ENCODE data around the gene PPP1R27. TPM values are rescaled to one million over a fixed set of nuclear protein-coding genes. Genes with fewer than 3 reads are reported as not detected.

PPP1R27 gene
- total and polyA plus RNA-seq, 12 donors = 0.11 to 3.1 (median 0.69) TPM; not detected in 6

GRCh38 chr17:81854974-81855774 lies 20.3 kb upstream of the PPP1R27 start:
- 55 to 65% (median 58%) methylated on average over 14 to 29 of the region's 29 CpGs for WGBS, 4 donors
- Histone ChIP-seq H3K27me3 (no peaks in the 10 kb centered on the region), H3K4me1 (replicated peaks in 1 of 2) (peaks cover 16 to 46% of the 10 kb centered on the region in 2 donors), H3K36me3 (replicated peaks in 1 of 2) (peaks cover 0 to 83% of the 10 kb centered on the region in 2 donors), H3K27ac (peak overlapping the region; percentile 4 to 61 (median 40)), H3K4me3 (no peak overlapping the region), H3K9me3 (replicated peaks in 1 of 3) (no peaks in the 10 kb centered on the region)
- TF ChIP-seq POLR2A (IDR thresholded peaks at IDR 0.05) (no peak), CTCF (IDR thresholded peaks at IDR 0.05) (no peak)
- peak in 5 of 7 donors; percentile 64 to 69 (median 67) for DNase-seq
- intact Hi-C loops (cut with DNase I) = loop anchor here in 1 of 2 donors (5.0 kb wide), 1 partner anchor 33 kb away; no protein-coding TSS in a partner anchor

GRCh38 chr17:81852237-81852636 lies 17.4 kb upstream of the PPP1R27 start:
- H3K36me3 ChIP-seq (replicated peaks in 1 of 2) = peaks cover 0 to 90% of the 10 kb centered on the region in 2 donors
- intact Hi-C loops (cut with DNase I) = no loop called here
- DNase-seq = no peak
- WGBS, 4 donors = 89 to 96% (median 92%) methylated on average over 6 to 12 of the region's 12 CpGs
- H3K4me3 ChIP-seq = no peak overlapping the region
- no peak for TF ChIP-seq POLR2A (IDR thresholded peaks at IDR 0.05)
- TF ChIP-seq CTCF (IDR thresholded peaks at IDR 0.05) = no peak
- no peaks in the 10 kb centered on the region for H3K9me3 ChIP-seq (replicated peaks in 1 of 3)
- no peak overlapping the region for H3K27ac ChIP-seq
- H3K4me1 ChIP-seq (replicated peaks in 1 of 2) = peaks cover 0 to 23% of the 10 kb centered on the region in 2 donors
- H3K27me3 ChIP-seq = no peaks in the 10 kb centered on the region

GRCh38 chr17:81851423-81851822 lies 16.6 kb upstream of the PPP1R27 start:
- Histone ChIP-seq H3K9me3 (replicated peaks in 1 of 3) (no peaks in the 10 kb centered on the region), H3K27ac (no peak overlapping the region), H3K4me1 (replicated peaks in 1 of 2) (peaks cover 0 to 16% of the 10 kb centered on the region in 2 donors), H3K4me3 (no peak overlapping the region), H3K36me3 (replicated peaks in 1 of 2) (peaks cover 0 to 90% of the 10 kb centered on the region in 2 donors), H3K27me3 (no peaks in the 10 kb centered on the region)
- no peak for TF ChIP-seq POLR2A (IDR thresholded peaks at IDR 0.05)
- no peak for TF ChIP-seq CTCF (IDR thresholded peaks at IDR 0.05)
- DNase-seq = no peak
- intact Hi-C loops (cut with DNase I) = no loop called here
- WGBS, 4 donors = 85 to 97% (median 89%) methylated on average over 5 to 16 of the region's 16 CpGs

GRCh38 chr17:81849457-81849856 lies 14.6 kb upstream of the PPP1R27 start:
- Histone ChIP-seq H3K9me3 (replicated peaks in 1 of 3) (no peaks in the 10 kb centered on the region), H3K27ac (no peak overlapping the region), H3K36me3 (replicated peaks in 1 of 2) (peaks cover 0 to 92% of the 10 kb centered on the region in 2 donors), H3K4me3 (no peak overlapping the region), H3K4me1 (replicated peaks in 1 of 2) (no peaks in the 10 kb centered on the region), H3K27me3 (no peaks in the 10 kb centered on the region)
- WGBS, 4 donors = 90 to 95% (median 94%) methylated on average over 12 of the region's 12 CpGs
- intact Hi-C loops (cut with DNase I) = no loop called here
- no peak for TF ChIP-seq CTCF (IDR thresholded peaks at IDR 0.05)
- TF ChIP-seq POLR2A (IDR thresholded peaks at IDR 0.05) = no peak
- no peak for DNase-seq
